Left ventricle myocardium inferior (tissue), 1 donor: ENCODE results near the gene ANKDD1A. TPM values are rescaled to one million over a fixed set of nuclear protein-coding genes. Genes with fewer than 3 reads are reported as not detected.

Source experiments
- DNase-seq: peaks from one replicate; pipeline ENCODE4 v3.0.0-alpha.2; 2020
- H3K27ac ChIP-seq: fragments of 200-600 bp; replicated peaks from 2 replicates; pipeline ENCODE4 v1.8.0; 2021
- H3K27me3 ChIP-seq: fragments of 200-600 bp; 2 replicates; pipeline ENCODE4 v1.8.0; 2021; ENCODE audit warnings: low read depth
- H3K36me3 ChIP-seq: fragments of 200-600 bp; 2 replicates; pipeline ENCODE4 v1.8.0; 2021
- H3K4me1 ChIP-seq: fragments of 200-600 bp; 2 replicates; pipeline ENCODE4 v1.8.0; 2021
- H3K4me3 ChIP-seq: fragments of 200-600 bp; 2 replicates; pipeline ENCODE4 v1.8.0; 2021; ENCODE audit warnings: mild to moderate bottlenecking, moderate library complexity
- H3K9me3 ChIP-seq: fragments of 200-600 bp; replicated peaks from 2 replicates; pipeline ENCODE4 v1.8.0; 2021
- intact Hi-C: fragments of 100-400 bp; cut with micrococcal nuclease; formaldehyde crosslinking; loops from one replicate; pipeline ENCODE4 v1.11.0; 2022
- total RNA-seq: library from RNA; stranded (reverse); fragmentation: NEBNext Ultra II Directional; extraction: Animal tissue kit (Norgen Biotek cat#: 25700); gene quantifications from one replicate; pipeline ENCODE4 v1.2.1, GENCODE V29; 2021
- TF ChIP-seq, protein P1 (sequence below): fragments of 200-600 bp; IDR thresholded peaks from 2 replicates; pipeline ENCODE4 v1.8.0; 2021; ENCODE audit warnings: antibody characterized with exemption, mild to moderate bottlenecking, borderline replicate concordance
- donor health status: DM: no; HTN: yes; CAD: no; lungs with severe emphysema.

Gene ANKDD1A
- total RNA-seq, 1 donor from 2014 or later, result 1.8 TPM

DNA sequence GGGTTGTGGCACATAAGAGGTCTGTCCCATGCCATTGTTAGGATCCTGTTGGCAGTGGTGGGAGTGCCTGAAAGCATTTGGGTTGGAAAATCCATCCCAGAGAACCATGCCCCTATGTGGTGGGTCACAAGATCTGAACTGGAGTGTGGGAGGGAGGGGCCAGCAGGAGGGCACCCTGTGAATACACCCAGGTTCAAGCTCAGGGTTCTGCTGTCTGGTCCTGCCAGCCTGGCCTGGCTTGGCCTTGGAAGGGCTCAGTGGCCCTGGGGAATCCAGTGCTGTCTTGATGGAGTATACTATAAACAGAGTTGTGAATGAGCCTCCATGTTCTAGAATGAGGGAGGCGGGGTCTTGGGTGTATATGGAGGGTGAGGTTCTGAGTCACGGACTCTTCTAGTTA is 11.8 kb downstream of the ANKDD1A start:
- Histone ChIP-seq H3K27ac (no peak overlapping the region), H3K36me3 (no peaks in the 10 kb centered on the region), H3K4me1 (peaks cover 3% of the 10 kb centered on the region), H3K27me3 (no peaks in the 10 kb centered on the region), H3K4me3 (no peak overlapping the region), H3K9me3 (no peaks in the 10 kb centered on the region)
- intact Hi-C loops, result no loop called here
- DNase-seq, result no peak
- TF ChIP-seq, protein P1, sequence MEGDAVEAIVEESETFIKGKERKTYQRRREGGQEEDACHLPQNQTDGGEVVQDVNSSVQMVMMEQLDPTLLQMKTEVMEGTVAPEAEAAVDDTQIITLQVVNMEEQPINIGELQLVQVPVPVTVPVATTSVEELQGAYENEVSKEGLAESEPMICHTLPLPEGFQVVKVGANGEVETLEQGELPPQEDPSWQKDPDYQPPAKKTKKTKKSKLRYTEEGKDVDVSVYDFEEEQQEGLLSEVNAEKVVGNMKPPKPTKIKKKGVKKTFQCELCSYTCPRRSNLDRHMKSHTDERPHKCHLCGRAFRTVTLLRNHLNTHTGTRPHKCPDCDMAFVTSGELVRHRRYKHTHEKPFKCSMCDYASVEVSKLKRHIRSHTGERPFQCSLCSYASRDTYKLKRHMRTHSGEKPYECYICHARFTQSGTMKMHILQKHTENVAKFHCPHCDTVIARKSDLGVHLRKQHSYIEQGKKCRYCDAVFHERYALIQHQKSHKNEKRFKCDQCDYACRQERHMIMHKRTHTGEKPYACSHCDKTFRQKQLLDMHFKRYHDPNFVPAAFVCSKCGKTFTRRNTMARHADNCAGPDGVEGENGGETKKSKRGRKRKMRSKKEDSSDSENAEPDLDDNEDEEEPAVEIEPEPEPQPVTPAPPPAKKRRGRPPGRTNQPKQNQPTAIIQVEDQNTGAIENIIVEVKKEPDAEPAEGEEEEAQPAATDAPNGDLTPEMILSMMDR, result no peak

DNA sequence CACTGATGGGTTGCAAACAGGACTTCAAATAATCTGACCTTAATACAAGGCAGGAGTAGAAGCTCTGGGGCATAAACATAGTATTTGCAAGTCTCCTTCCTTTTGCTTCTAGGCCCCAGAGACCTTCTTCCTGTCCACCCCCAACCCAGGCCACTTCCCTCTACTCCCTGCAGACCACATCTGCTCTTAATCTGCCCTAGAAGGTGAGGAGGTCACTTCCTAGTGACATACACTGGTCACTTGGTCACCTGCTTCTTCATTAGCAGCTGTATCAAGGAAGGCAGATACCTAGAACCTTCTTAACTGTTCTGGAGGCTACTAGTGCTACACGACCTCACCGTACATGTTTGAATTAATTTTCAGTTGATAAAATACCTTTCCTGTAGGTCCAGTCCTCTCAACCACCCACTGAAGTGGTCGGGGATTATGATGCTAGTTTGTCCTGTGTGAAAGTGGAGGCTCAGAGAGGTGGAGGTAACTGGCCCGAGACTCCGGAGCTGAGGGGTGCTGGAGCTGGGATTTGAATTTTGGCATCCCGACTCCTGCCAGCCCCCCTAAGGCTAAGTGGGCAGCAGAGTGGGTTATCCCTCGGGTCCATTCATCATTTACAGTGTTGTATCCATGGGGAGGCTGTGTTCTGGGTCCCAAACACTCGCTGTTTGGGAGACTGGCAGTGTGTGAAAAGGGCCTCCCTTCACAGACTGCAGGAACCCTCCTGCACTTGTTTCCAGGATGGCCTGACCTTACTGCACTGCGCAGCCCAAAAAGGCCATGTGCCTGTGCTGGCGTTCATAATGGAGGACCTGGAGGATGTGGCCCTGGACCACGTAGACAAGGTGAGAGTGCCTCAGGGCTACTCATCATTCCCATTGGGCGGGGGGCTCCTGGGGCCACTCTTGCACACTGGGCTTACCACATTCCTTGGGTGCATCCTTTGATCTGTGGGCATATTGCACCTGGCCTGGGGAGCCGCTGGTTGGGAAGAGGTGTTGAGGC is 13.9 kb downstream of the ANKDD1A start:
- no peak overlapping the region for H3K4me3 ChIP-seq
- H3K27ac ChIP-seq, result no peak overlapping the region
- intact Hi-C loops, result no loop called here
- H3K36me3 ChIP-seq, result no peaks in the 10 kb centered on the region
- no peaks in the 10 kb centered on the region for H3K27me3 ChIP-seq
- peaks cover 10% of the 10 kb centered on the region for H3K4me1 ChIP-seq
- H3K9me3 ChIP-seq, result no peaks in the 10 kb centered on the region
- DNase-seq, result no peak
- TF ChIP-seq, protein P1, result no peak

DNA sequence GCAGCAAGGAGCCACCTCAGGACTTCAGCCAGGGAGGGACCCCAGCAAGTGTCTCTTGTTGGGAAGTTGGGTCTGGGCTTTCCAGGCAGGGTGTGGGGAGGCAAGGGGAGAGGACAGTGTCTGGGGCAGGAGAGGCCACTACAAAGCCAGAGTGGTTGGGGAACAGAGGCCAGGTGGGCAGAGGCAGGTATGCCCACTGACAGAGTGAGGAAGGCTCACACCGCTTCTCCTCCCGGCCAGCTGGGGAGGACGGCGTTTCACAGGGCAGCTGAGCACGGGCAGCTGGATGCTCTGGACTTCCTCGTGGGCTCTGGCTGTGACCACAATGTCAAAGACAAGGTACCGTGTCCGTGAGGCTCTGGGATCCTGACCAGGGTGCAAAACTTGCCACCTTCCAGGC is 15.0 kb downstream of the ANKDD1A start:
- peaks cover 10% of the 10 kb centered on the region for H3K4me1 ChIP-seq
- TF ChIP-seq, protein P1, result no peak

DNA sequence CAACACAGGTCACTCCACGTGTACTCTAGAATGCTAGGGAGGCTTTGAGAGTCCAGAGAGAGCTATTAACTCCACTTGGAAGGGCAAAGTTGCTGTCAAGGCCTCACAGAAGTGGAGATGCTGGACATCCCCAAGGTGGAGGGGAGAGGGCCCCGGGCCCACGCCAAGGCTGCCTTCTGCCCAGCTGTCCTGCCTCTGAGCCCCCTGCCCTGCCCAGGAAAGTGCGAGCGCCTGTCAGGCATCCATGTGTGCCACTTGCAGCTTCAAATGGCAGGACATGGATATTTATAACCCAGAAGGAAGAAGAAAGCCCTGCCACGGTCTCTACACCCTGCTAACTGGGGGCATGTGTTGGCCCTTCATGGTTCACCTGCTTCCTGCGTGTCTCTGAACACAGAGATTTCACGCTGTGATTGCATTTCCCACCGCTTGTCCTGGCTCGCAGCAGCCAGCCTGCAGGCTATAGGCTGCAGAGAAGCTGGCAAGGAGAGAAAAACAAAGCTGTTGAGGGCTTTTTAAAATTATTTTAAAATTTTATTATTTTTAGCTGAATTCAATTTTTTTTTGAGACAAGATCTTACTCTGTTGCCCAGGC is 17.0 kb downstream of the ANKDD1A start:
- intact Hi-C loops, result no loop called here
- TF ChIP-seq, protein P1, result no peak

More for the DNA sequence above, 15.0 kb downstream of the ANKDD1A start:
- H3K27ac ChIP-seq, result no peak overlapping the region
- intact Hi-C loops, result no loop called here
- H3K27me3 ChIP-seq, result no peaks in the 10 kb centered on the region
- no peaks in the 10 kb centered on the region for H3K9me3 ChIP-seq
- H3K4me3 ChIP-seq, result no peak overlapping the region
- no peak for DNase-seq
- H3K36me3 ChIP-seq, result no peaks in the 10 kb centered on the region

DNA sequence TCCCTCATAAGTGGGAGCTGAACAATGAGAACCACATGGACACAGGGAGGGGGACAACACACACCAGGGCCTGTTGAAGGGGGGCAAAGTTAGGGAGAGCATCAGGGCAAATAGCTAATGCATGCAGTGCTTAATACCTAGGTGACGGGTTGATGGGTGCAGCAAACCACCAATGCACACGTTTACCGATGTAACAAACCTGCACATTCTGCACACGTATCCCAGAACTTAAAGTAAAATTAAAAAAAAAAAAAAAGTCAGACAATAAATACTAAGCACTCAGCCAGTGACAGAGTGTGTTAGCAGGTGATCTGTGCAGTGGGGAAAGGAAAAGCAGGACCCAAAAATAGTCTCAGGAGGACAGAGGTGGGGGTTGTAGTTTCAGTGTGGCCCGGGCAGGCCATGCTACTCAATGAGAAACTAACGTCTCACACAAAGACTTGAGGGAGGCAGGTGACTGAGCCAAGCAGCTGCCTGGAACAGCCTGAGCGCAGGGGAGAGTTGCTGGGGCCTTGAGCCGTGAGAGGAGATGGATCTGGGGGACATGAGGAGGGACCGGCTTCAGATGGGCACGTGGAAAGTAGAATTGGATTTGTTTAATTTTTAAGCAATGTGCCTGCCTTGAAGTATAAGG is 18.4 kb downstream of the ANKDD1A start:
- intact Hi-C loops, result no loop called here
- H3K27me3 ChIP-seq, result no peaks in the 10 kb centered on the region
- no peak overlapping the region for H3K27ac ChIP-seq
- peaks cover 7% of the 10 kb centered on the region for H3K4me1 ChIP-seq
- DNase-seq, result no peak
- no peak overlapping the region for H3K4me3 ChIP-seq
- no peaks in the 10 kb centered on the region for H3K36me3 ChIP-seq
- TF ChIP-seq, protein P1, result no peak
- H3K9me3 ChIP-seq, result no peaks in the 10 kb centered on the region

More for the DNA sequence above, 17.0 kb downstream of the ANKDD1A start:
- Histone ChIP-seq H3K27me3 (no peaks in the 10 kb centered on the region), H3K4me1 (peaks cover 7% of the 10 kb centered on the region), H3K9me3 (no peaks in the 10 kb centered on the region), H3K36me3 (no peaks in the 10 kb centered on the region), H3K27ac (no peak overlapping the region), H3K4me3 (no peak overlapping the region)
- no peak for DNase-seq
